ENCODE measurements around the gene SIRT2. TPM values are rescaled to one million over a fixed set of nuclear protein-coding genes. Genes with fewer than 3 reads are reported as not detected.

The SIRT2 gene
- total RNA-seq, 1 experiment from 2014 or later: 15.4 TPM

- TF ChIP-seq EGR1 (IDR thresholded peaks at IDR 0.05; ENCODE audit: low read depth) (no peak), FOSL1 (IDR thresholded peaks at IDR 0.05; ENCODE audit: low read depth) (no peak), SIN3A (IDR thresholded peaks at IDR 0.05; ENCODE audit: low read depth) (no peak), RAD21 (IDR thresholded peaks at IDR 0.05; ENCODE audit: low read depth) (no peak)
- TF ChIP-seq, protein P1, sequence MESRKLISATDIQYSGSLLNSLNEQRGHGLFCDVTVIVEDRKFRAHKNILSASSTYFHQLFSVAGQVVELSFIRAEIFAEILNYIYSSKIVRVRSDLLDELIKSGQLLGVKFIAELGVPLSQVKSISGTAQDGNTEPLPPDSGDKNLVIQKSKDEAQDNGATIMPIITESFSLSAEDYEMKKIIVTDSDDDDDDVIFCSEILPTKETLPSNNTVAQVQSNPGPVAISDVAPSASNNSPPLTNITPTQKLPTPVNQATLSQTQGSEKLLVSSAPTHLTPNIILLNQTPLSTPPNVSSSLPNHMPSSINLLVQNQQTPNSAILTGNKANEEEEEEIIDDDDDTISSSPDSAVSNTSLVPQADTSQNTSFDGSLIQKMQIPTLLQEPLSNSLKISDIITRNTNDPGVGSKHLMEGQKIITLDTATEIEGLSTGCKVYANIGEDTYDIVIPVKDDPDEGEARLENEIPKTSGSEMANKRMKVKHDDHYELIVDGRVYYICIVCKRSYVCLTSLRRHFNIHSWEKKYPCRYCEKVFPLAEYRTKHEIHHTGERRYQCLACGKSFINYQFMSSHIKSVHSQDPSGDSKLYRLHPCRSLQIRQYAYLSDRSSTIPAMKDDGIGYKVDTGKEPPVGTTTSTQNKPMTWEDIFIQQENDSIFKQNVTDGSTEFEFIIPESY (IDR thresholded peaks at IDR 0.05; ENCODE audit: extremely low read depth, insufficient replicate concordance, low read length): no peak
- TF ChIP-seq, protein P2, sequence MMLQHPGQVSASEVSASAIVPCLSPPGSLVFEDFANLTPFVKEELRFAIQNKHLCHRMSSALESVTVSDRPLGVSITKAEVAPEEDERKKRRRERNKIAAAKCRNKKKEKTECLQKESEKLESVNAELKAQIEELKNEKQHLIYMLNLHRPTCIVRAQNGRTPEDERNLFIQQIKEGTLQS (IDR thresholded peaks at IDR 0.05): no peak
These were observed 66.4 kb downstream of the SIRT2 start (continued) for GRCh38 chr19:38833092-38833425.

GRCh38 chr19:38831142-38831605, 68.2 kb downstream of the SIRT2 start:
- BruUV-seq (replicated peaks): TSS peak; percentile 75
- RAD21 ChIA-PET (ENCODE audit: low non-redundant PET in 1 of 2, low total read pairs in 2 of 2, uncharacterized antibody in 2 of 2, unreplicated experiment in 2 of 2): no interaction called here
- no peaks in the 10 kb centered on the region for H3K27me3 ChIP-seq (ENCODE audit: insufficient read depth, low read length)
- peak overlapping the region; percentile 66 for H3K27ac ChIP-seq (ENCODE audit: low read depth, low read length)
- peaks cover 2 to 16% of the 10 kb centered on the region in 2 experiments; a peak in 3 of 4 replicates for H3K4me1 ChIP-seq (ENCODE audit: control insufficient read depth in 1 of 2, insufficient read depth in 2 of 2, low read length in 2 of 2)
- CTCF ChIA-PET: interaction anchor here (0.9 to 1.1 kb wide), 3 partner anchors 9 to 428 kb away, joined by 3 read pairs; partner anchors contain the start of gene FAM98C
- peak overlapping the region; percentile 70 for H3K9ac ChIP-seq (ENCODE audit: low read length)
- no peaks in the 10 kb centered on the region for H3K9me2 ChIP-seq (ENCODE audit: insufficient read depth)
- H2AFZ ChIP-seq (ENCODE audit: low read depth, low read length, poor library complexity, severe bottlenecking): no peak overlapping the region
- ATAC-seq: peak; percentile 53
- peak overlapping the region; percentile 84 for H3K4me2 ChIP-seq (ENCODE audit: low read length)
- H3K4me3 ChIP-seq (replicated peaks in 1 of 2; ENCODE audit: low read depth in 1 of 2, low read length in 2 of 2): peak overlapping the region; percentile 61 to 68
- DNase-seq (ENCODE audit: low read depth, low spot score): no peak
- no peaks in the 10 kb centered on the region for H4K20me1 ChIP-seq (ENCODE audit: insufficient read depth)
- intact Hi-C loops (cut with micrococcal nuclease): loop anchor here (5.0 kb wide), 1 partner anchor 94 kb away; no protein-coding TSS in a partner anchor
- H3K79me2 ChIP-seq (ENCODE audit: insufficient read depth, low read length): peaks cover 36% of the 10 kb centered on the region
- TF ChIP-seq SRF (IDR thresholded peaks at IDR 0.05; ENCODE audit: low read depth): no peak
- POLR2A ChIA-PET: interaction anchor here (1.0 to 1.2 kb wide), 2 partner anchors 9 to 57 kb away, joined by 3 to 4 read pairs; no protein-coding TSS in a partner anchor
- no peaks in the 10 kb centered on the region for H3K9me3 ChIP-seq (ENCODE audit: control insufficient read depth in 1 of 2, insufficient read depth in 1 of 2, low read depth in 1 of 2, low read length in 2 of 2)
- H3K36me3 ChIP-seq (ENCODE audit: control insufficient read depth in 1 of 2, insufficient read depth in 2 of 2, low read length in 2 of 2): peaks cover 3 to 8% of the 10 kb centered on the region in 2 experiments; a peak in 1 of 4 replicates

All from HCT116 (cell line).